ENCODE measurements around the gene PDE8A.

DNA sequence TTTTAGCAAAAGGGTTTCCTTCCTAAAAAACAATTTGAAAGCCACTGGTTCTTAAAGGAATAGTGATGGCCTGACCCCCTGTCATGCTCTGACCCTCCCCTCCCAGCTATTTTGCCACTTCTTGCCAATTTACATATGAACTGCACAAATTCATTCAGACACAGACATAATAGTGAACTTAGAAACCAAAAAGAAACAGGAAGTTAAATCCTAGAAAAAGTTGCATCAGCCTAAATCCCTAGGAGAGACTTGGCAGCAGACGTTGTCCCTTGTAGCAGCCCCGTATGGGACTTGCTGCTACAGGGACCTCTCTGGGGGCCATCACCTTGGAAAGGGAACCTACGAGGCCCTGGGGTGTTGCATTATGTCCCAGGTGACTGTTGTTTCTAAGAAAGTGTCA lies 14.3 kb upstream of the PDE8A start:
- no peak for TF ChIP-seq CTCF (IDR thresholded peaks at IDR 0.05)
- no peak for TF ChIP-seq POLR2A (IDR thresholded peaks at IDR 0.05)
